RWPE2 (cell line): ENCODE results near the gene DMD.

Experiments
- ATAC-seq: fragments of 200-7000 bp; cut with Tn5 transposase; 3 replicates; pipeline ENCODE4 v1.9.1; 2021; ENCODE audit warnings: low read depth
- DNase-seq: peaks from one replicate; pipeline ENCODE4 v3.0.0-alpha.2; 2020; ENCODE audit warnings: low spot score
- H3K27ac ChIP-seq: fragments of 450-650 bp; 2 replicates; pipeline ENCODE4 v1.5.1; 2017; ENCODE audit warnings: mild to moderate bottlenecking; ENCODE audit not compliant: poor library complexity, severe bottlenecking
- H3K27me3 ChIP-seq: fragments of 250-450 bp; sonication (Bioruptor Pico); 2 replicates; pipeline ENCODE4 v1.5.1; 2021; ENCODE audit warnings: mild to moderate bottlenecking, moderate library complexity; ENCODE audit not compliant: insufficient read depth, poor library complexity, severe bottlenecking
- H3K36me3 ChIP-seq: fragments of 250-450 bp; sonication (Bioruptor Pico); 2 replicates; pipeline ENCODE4 v1.5.1; 2020; ENCODE audit warnings: low read depth, mild to moderate bottlenecking, moderate library complexity
- H3K4me1 ChIP-seq: fragments of 250-450 bp; sonication (Bioruptor Pico); 2 replicates; pipeline ENCODE4 v1.5.1; 2021; ENCODE audit warnings: mild to moderate bottlenecking, moderate library complexity; ENCODE audit not compliant: insufficient read depth, poor library complexity, severe bottlenecking
- H3K4me3 ChIP-seq: fragments of 250-450 bp; sonication (Bioruptor Pico); 2 replicates; pipeline ENCODE4 v1.5.1; 2021; ENCODE audit warnings: mild to moderate bottlenecking, moderate library complexity; ENCODE audit not compliant: severe bottlenecking
- H3K9me3 ChIP-seq: fragments of 250-450 bp; sonication (Bioruptor Pico); 2 replicates; pipeline ENCODE4 v1.5.1; 2021; ENCODE audit warnings: mild to moderate bottlenecking, moderate library complexity; ENCODE audit not compliant: severe bottlenecking
- CTCF ChIP-seq: fragments of 450-650 bp; IDR thresholded peaks from one replicate; pipeline ENCODE4 v1.5.1; 2017; ENCODE audit warnings: mild to moderate bottlenecking, moderate library complexity; ENCODE audit not compliant: poor library complexity, severe bottlenecking

Gene DMD

GRCh38 chrX:31323658-31324057 is 1887.7 kb downstream of the DMD start:
- Histone ChIP-seq H3K4me3 (no peak overlapping the region), H3K9me3 (no peaks in the 10 kb centered on the region), H3K36me3 (no peaks in the 10 kb centered on the region), H3K27me3 (no peaks in the 10 kb centered on the region), H3K4me1 (no peaks in the 10 kb centered on the region), H3K27ac (no peak overlapping the region)
- TF ChIP-seq CTCF, result no peak
- ATAC-seq (no peak), DNase-seq (no peak)

- DNase-seq (no peak), ATAC-seq (no peak)
- no peak for TF ChIP-seq CTCF
- no peaks in the 10 kb centered on the region for H3K36me3 ChIP-seq
- H3K4me1 ChIP-seq, result no peaks in the 10 kb centered on the region
- H3K27me3 ChIP-seq, result no peaks in the 10 kb centered on the region
- H3K4me3 ChIP-seq, result no peak overlapping the region
- no peaks in the 10 kb centered on the region for H3K9me3 ChIP-seq
- no peak overlapping the region for H3K27ac ChIP-seq
Measured at GRCh38 chrX:31320740-31321139, 1890.6 kb downstream of the DMD start.

- Histone ChIP-seq H3K9me3 (no peaks in the 10 kb centered on the region), H3K4me3 (no peak overlapping the region), H3K27me3 (no peaks in the 10 kb centered on the region), H3K36me3 (no peaks in the 10 kb centered on the region), H3K27ac (no peak overlapping the region), H3K4me1 (no peaks in the 10 kb centered on the region)
- no peak for DNase-seq
- TF ChIP-seq CTCF, result no peak
- no peak for ATAC-seq
Measured at GRCh38 chrX:31319586-31319985, 1891.8 kb downstream of the DMD start.

- Histone ChIP-seq H3K27ac (no peak overlapping the region), H3K4me1 (no peaks in the 10 kb centered on the region), H3K27me3 (no peaks in the 10 kb centered on the region), H3K4me3 (no peak overlapping the region), H3K9me3 (no peaks in the 10 kb centered on the region), H3K36me3 (no peaks in the 10 kb centered on the region)
- ATAC-seq, result no peak
- DNase-seq, result no peak
- TF ChIP-seq CTCF, result no peak
Measured at GRCh38 chrX:31318866-31319265, 1892.5 kb downstream of the DMD start.

- no peak for TF ChIP-seq CTCF
- no peaks in the 10 kb centered on the region for H3K4me1 ChIP-seq
- no peaks in the 10 kb centered on the region for H3K36me3 ChIP-seq
- no peak overlapping the region for H3K27ac ChIP-seq
- no peaks in the 10 kb centered on the region for H3K9me3 ChIP-seq
- DNase-seq, result no peak
- no peak for ATAC-seq
- H3K4me3 ChIP-seq, result no peak overlapping the region
- no peaks in the 10 kb centered on the region for H3K27me3 ChIP-seq
Measured at GRCh38 chrX:31316340-31316991, 1894.9 kb downstream of the DMD start.
